GM13977 (cell line): Measurements from ENCODE around the gene SUPT16H.

Experiments used
- DNase-seq: peaks from one replicate; pipeline ENCODE4 v3.0.0; 2012; ENCODE audit warnings: low spot score
- in situ Hi-C: fragments of 300-500 bp; cut with MboI; formaldehyde crosslinking; loops from one replicate; pipeline ENCODE4 v1.12.0; 2022; ENCODE audit warnings: low sequenced_read_pairs, low pct_unique_long_range_greater_than_20kb, mixed read lengths, inconsistent platforms; ENCODE audit not compliant: unreplicated experiment
- TF ChIP-seq, protein P1 (sequence below): IDR thresholded peaks from 2 replicates; pipeline ENCODE4 v1.5.1; 2012; ENCODE audit warnings: mild to moderate bottlenecking, control low read depth; ENCODE audit not compliant: insufficient read depth; ENCODE audit errors: extremely low read depth, missing control alignments

SUPT16H gene

DNA sequence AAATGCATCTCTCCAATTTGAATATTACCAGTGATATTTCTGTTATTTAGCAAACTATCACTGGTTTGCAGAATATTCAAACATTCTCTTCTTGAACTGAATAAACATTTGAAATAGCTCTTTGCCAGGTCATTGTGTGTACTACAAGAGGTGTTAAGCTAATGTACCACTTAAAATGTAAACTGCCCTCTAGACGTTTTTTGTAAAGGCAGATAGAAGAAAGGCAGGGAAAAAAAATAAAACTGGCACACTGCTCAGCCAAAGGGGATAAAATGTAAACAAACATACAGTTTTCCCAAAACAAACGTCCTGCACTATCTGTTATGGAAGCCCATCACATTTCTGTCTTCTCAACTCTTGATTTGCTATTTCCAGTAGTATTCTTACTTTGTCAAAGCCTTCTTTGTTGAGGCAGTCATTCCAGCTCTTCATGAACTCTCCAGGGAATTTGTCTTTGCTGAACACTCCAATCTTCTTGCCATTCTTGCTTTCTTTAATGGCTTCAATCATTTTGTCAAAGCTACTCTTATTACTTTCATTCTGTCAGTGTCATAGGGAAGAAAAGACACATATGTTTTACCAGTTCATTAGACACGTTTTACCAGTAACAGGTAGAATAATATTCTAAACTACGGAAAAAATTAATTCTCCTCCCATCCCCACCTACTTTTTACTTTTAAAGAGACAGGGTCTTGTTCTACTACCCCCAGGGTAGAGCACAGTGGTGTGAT is 13.7 kb downstream of the SUPT16H start:
- DNase-seq = no peak
- TF ChIP-seq, protein P1, sequence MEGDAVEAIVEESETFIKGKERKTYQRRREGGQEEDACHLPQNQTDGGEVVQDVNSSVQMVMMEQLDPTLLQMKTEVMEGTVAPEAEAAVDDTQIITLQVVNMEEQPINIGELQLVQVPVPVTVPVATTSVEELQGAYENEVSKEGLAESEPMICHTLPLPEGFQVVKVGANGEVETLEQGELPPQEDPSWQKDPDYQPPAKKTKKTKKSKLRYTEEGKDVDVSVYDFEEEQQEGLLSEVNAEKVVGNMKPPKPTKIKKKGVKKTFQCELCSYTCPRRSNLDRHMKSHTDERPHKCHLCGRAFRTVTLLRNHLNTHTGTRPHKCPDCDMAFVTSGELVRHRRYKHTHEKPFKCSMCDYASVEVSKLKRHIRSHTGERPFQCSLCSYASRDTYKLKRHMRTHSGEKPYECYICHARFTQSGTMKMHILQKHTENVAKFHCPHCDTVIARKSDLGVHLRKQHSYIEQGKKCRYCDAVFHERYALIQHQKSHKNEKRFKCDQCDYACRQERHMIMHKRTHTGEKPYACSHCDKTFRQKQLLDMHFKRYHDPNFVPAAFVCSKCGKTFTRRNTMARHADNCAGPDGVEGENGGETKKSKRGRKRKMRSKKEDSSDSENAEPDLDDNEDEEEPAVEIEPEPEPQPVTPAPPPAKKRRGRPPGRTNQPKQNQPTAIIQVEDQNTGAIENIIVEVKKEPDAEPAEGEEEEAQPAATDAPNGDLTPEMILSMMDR = no peak
- in situ Hi-C loops = no loop called here

DNA sequence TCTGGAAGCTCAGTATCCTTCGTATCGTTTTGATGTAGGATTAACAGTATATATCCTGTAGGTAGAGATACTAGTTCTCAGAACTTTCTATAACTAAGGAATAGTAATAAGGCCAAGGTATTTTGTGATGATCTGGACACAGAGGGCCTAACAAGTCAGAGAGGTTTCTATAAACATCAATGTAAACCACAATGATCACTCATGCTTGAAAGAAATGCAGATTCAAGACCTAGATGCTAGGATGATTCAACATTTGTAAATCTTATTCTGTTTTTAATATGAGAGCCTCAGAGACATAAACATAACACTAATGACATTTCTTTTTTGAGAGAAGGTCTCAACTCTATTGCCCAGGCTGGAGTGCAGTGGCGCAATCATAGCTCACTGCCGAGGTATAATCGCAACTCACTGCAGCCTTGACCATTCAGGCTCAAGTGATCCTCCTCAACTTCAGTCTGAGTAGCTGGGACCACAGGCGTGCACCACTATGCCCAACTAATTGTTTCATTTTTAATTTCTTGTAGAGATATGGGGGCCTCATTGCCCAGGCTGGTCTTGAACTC is 16.2 kb downstream of the SUPT16H start:
- in situ Hi-C loops = no loop called here
- DNase-seq = no peak

DNA sequence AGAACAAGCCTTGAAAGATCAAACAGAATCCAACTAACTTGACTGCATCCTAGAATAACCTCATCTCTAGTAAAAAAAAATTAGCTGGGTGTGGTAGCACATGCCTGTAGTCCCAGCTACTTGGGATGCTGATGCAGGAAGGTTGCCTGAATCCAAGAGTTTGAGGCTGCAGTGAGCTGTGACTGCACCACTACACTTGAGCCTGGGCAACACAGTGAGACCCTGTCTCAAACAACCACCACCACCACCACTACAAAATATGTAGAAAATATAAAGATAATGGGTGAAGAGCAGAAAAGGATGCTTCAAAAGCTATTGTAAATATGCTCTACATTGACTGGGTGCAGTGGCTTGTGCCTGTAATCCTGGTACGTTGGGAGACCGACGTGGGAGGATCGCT is 27.3 kb downstream of the SUPT16H start:
- TF ChIP-seq, protein P1 = no peak
- in situ Hi-C loops = no loop called here
- DNase-seq = no peak

More for the DNA sequence above, 16.2 kb downstream of the SUPT16H start:
- TF ChIP-seq, protein P1 = no peak

DNA sequence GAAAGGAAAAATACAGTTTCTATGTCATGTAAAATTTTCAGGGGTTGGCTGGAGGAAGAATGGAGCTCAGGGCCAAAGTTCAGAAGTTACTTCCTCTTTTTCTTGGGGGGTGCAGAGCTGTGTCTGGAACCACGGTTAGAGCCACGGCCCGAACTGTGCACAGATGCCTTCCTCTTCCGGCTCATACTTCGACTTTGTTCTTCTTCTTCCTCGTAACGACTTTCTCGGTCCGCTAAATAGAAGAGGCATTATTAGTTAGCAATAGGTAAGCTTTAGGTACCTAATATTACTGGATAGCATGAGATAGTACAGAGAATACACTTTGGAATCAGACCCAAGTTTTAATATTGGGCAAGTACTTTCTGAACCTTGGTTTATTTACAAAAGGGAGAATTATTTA is 31.2 kb downstream of the SUPT16H start:
- TF ChIP-seq, protein P1 = no peak
- DNase-seq = no peak
- in situ Hi-C loops = no loop called here

DNA sequence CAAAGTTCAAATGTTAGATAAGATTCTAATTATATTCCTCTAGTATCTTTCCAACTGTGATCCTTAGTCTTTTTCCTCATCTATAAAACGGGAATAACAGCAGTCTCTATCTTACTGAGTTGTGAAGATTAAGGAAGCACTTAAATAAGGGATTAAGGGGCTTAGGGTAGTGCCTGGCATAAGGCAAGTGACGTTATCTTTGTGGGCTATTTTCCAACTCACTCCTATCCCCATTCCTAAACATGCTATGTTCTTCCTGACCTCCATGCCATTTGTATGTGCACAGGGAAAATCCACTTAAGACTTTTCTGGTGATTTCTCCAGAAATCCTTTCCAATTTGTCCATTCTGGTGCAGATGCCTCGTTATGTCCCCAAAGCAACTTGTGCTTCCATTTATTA is 33.3 kb downstream of the SUPT16H start:
- no peak for DNase-seq
- in situ Hi-C loops = no loop called here
- TF ChIP-seq, protein P1 = no peak

DNA sequence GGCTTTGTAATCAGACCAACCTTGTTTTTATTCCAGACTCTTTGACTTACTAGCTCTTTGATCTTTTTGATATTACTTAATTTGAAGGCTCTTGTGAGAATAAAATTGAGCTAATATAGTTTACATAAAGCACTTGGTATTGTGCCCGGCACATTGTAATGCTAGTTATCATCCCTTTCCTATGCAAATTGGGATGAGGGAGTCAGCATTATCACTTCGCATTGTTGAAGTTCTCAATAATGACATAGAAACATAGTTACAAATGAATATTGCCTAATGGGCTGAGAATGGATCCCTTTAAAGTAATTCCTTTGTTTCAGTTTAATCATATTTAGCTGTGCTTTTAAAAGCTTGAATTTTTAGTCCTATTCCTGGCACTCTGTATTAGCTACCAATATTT is 36.6 kb downstream of the SUPT16H start:
- TF ChIP-seq, protein P1 = no peak
- in situ Hi-C loops = no loop called here
- DNase-seq = no peak
